OCI-LY1 (cell line): ENCODE measurements around the gene AURKAIP1.

Experiments
- CTCF ChIP-seq: fragments of 200-600 bp; sonication (generic), shearing (Covaris generic); IDR thresholded peaks from 2 replicates; pipeline ENCODE4 v1.5.1; 2017; ENCODE audit warnings: mild to moderate bottlenecking, antibody characterized with exemption, low read length, moderate library complexity, mixed read lengths
- EZH2 ChIP-seq: fragments of 200-600 bp; sonication (generic), shearing (Covaris generic); IDR thresholded peaks from 2 replicates; pipeline ENCODE4 v1.8.0; 2017; ENCODE audit warnings: borderline replicate concordance, mixed run types, mild to moderate bottlenecking, antibody characterized with exemption, low read length, moderate library complexity, mixed read lengths

- TF ChIP-seq CTCF (no peak; the same call in 1 of the 2 replicates), EZH2 (no peak)
These were observed 1.7 kb upstream of the AURKAIP1 start for GRCh38 chr1:1376551-1377226.
